Measurements from ENCODE around the gene MAP4.

The MAP4 gene

GRCh38 chr3:47976135-47976732 is 40.0 kb downstream of the MAP4 start:
- Histone ChIP-seq H3F3A (ENCODE audit: low read depth) (no peaks in the 10 kb centered on the region), H3K9me3 (ENCODE audit: insufficient read depth, low read depth, low read length) (no peaks in the 10 kb centered on the region), H3K4me1 (ENCODE audit: insufficient read depth, low read length, poor library complexity, severe bottlenecking) (peaks cover 10% of the 10 kb centered on the region), H3K79me2 (ENCODE audit: insufficient read depth, low read length) (no peaks in the 10 kb centered on the region), H3K9ac (ENCODE audit: low read depth, low read length, poor library complexity, severe bottlenecking) (no peak overlapping the region), H3K4me2 (ENCODE audit: low read depth, low read length, poor library complexity, severe bottlenecking) (peak overlapping the region; percentile 8), H4K20me1 (ENCODE audit: insufficient read depth, low read length, poor library complexity, severe bottlenecking) (no peaks in the 10 kb centered on the region), H3K4me3 (ENCODE audit: low read length, poor library complexity, severe bottlenecking) (no peak overlapping the region), H3K36me3 (ENCODE audit: insufficient read depth, low read length) (no peaks in the 10 kb centered on the region), H2AFZ (ENCODE audit: low read length) (no peak overlapping the region), H3K27me3 (ENCODE audit: insufficient read depth, low read length, poor library complexity, severe bottlenecking) (no peaks in the 10 kb centered on the region), H3K9me2 (replicated peaks; ENCODE audit: low read depth, low read length) (no peaks in the 10 kb centered on the region)
- TF ChIP-seq, protein P1, sequence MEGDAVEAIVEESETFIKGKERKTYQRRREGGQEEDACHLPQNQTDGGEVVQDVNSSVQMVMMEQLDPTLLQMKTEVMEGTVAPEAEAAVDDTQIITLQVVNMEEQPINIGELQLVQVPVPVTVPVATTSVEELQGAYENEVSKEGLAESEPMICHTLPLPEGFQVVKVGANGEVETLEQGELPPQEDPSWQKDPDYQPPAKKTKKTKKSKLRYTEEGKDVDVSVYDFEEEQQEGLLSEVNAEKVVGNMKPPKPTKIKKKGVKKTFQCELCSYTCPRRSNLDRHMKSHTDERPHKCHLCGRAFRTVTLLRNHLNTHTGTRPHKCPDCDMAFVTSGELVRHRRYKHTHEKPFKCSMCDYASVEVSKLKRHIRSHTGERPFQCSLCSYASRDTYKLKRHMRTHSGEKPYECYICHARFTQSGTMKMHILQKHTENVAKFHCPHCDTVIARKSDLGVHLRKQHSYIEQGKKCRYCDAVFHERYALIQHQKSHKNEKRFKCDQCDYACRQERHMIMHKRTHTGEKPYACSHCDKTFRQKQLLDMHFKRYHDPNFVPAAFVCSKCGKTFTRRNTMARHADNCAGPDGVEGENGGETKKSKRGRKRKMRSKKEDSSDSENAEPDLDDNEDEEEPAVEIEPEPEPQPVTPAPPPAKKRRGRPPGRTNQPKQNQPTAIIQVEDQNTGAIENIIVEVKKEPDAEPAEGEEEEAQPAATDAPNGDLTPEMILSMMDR (conservative IDR thresholded peaks at IDR 0.05; ENCODE audit: low read length) = no peak
- TF ChIP-seq EZH2phosphoT487 (IDR thresholded peaks at IDR 0.05; ENCODE audit: borderline replicate concordance) = no peak

GRCh38 chr3:47974974-47975470 is 41.2 kb downstream of the MAP4 start:
- Histone ChIP-seq H3F3A (ENCODE audit: low read depth) (no peaks in the 10 kb centered on the region), H3K9me2 (replicated peaks; ENCODE audit: low read depth, low read length) (no peaks in the 10 kb centered on the region), H3K36me3 (ENCODE audit: insufficient read depth, low read length) (no peaks in the 10 kb centered on the region), H3K9me3 (ENCODE audit: insufficient read depth, low read depth, low read length) (no peaks in the 10 kb centered on the region), H3K27me3 (ENCODE audit: insufficient read depth, low read length, poor library complexity, severe bottlenecking) (no peaks in the 10 kb centered on the region), H4K20me1 (ENCODE audit: insufficient read depth, low read length, poor library complexity, severe bottlenecking) (no peaks in the 10 kb centered on the region), H3K4me2 (ENCODE audit: low read depth, low read length, poor library complexity, severe bottlenecking) (no peak overlapping the region), H3K9ac (ENCODE audit: low read depth, low read length, poor library complexity, severe bottlenecking) (no peak overlapping the region), H3K4me1 (ENCODE audit: insufficient read depth, low read length, poor library complexity, severe bottlenecking) (peaks cover 10% of the 10 kb centered on the region), H3K79me2 (ENCODE audit: insufficient read depth, low read length) (no peaks in the 10 kb centered on the region), H2AFZ (ENCODE audit: low read length) (no peak overlapping the region), H3K4me3 (ENCODE audit: low read length, poor library complexity, severe bottlenecking) (no peak overlapping the region)
- TF ChIP-seq, protein P1 (conservative IDR thresholded peaks at IDR 0.05; ENCODE audit: low read length) = no peak
- no peak for TF ChIP-seq EZH2phosphoT487 (IDR thresholded peaks at IDR 0.05; ENCODE audit: borderline replicate concordance)

- H4K20me1 ChIP-seq (ENCODE audit: insufficient read depth, low read length, poor library complexity, severe bottlenecking) = no peaks in the 10 kb centered on the region
- TF ChIP-seq, protein P1 (conservative IDR thresholded peaks at IDR 0.05; ENCODE audit: low read length) = no peak
- no peak for TF ChIP-seq EZH2phosphoT487 (IDR thresholded peaks at IDR 0.05; ENCODE audit: borderline replicate concordance)
- H3K4me1 ChIP-seq (ENCODE audit: insufficient read depth, low read length, poor library complexity, severe bottlenecking) = peaks cover 2% of the 10 kb centered on the region
- no peak overlapping the region for H3K4me2 ChIP-seq (ENCODE audit: low read depth, low read length, poor library complexity, severe bottlenecking)
- no peak overlapping the region for H3K9ac ChIP-seq (ENCODE audit: low read depth, low read length, poor library complexity, severe bottlenecking)
- H3K9me2 ChIP-seq (replicated peaks; ENCODE audit: low read depth, low read length) = no peaks in the 10 kb centered on the region
- no peaks in the 10 kb centered on the region for H3K79me2 ChIP-seq (ENCODE audit: insufficient read depth, low read length)
- H2AFZ ChIP-seq (ENCODE audit: low read length) = no peak overlapping the region
- H3K36me3 ChIP-seq (ENCODE audit: insufficient read depth, low read length) = no peaks in the 10 kb centered on the region
- no peaks in the 10 kb centered on the region for H3F3A ChIP-seq (ENCODE audit: low read depth)
- no peaks in the 10 kb centered on the region for H3K9me3 ChIP-seq (ENCODE audit: insufficient read depth, low read depth, low read length)
- no peaks in the 10 kb centered on the region for H3K27me3 ChIP-seq (ENCODE audit: insufficient read depth, low read length, poor library complexity, severe bottlenecking)
- H3K4me3 ChIP-seq (ENCODE audit: low read length, poor library complexity, severe bottlenecking) = no peak overlapping the region
These were observed 45.1 kb downstream of the MAP4 start for GRCh38 chr3:47971081-47971480.

Measured in Loucy (cell line).